ENCODE data around the gene EPS15. TPM values are rescaled to one million over a fixed set of nuclear protein-coding genes. Genes with fewer than 3 reads are reported as not detected.

Gene EPS15
- total RNA-seq, 4 donors from 2014 or later: 53.5 to 106 (median 74.2) TPM

GRCh38 chr1:51330331-51331201 lies 188.5 kb downstream of the EPS15 start, which contains the start of gene TTC39A:
Gene TTC39A, minus strand, starts transcription at chr1:51330562. Its CDS starts 85 bp downstream, at chr1:51330477.
- 27 to 40% methylated on average over 2 to 3 of the region's 87 CpGs for WGBS, 2 donors (ENCODE audit: low coverage in 1 of 2)
- Histone ChIP-seq H3K4me1 (peaks cover 0 to 19% (median 7%) of the 10 kb centered on the region in 3 donors), H3K27ac (no peak within 1 kb of the TSS), H3K9me3 (no peaks in the 10 kb centered on the region), H3K4me3 (peak within 1 kb of the TSS; percentile 21 to 52), H3K27me3 (peaks cover 29% of the 10 kb centered on the region), H3K36me3 (no peaks in the 10 kb centered on the region)
- TF ChIP-seq POLR2A (IDR thresholded peaks at IDR 0.05): no peak
- no peak for TF ChIP-seq EP300 (IDR thresholded peaks at IDR 0.05)
- TF ChIP-seq CTCF (IDR thresholded peaks at IDR 0.05): no peak
- TF ChIP-seq POLR2AphosphoS5 (IDR thresholded peaks at IDR 0.05): no peak
- no peak for ATAC-seq

DNA sequence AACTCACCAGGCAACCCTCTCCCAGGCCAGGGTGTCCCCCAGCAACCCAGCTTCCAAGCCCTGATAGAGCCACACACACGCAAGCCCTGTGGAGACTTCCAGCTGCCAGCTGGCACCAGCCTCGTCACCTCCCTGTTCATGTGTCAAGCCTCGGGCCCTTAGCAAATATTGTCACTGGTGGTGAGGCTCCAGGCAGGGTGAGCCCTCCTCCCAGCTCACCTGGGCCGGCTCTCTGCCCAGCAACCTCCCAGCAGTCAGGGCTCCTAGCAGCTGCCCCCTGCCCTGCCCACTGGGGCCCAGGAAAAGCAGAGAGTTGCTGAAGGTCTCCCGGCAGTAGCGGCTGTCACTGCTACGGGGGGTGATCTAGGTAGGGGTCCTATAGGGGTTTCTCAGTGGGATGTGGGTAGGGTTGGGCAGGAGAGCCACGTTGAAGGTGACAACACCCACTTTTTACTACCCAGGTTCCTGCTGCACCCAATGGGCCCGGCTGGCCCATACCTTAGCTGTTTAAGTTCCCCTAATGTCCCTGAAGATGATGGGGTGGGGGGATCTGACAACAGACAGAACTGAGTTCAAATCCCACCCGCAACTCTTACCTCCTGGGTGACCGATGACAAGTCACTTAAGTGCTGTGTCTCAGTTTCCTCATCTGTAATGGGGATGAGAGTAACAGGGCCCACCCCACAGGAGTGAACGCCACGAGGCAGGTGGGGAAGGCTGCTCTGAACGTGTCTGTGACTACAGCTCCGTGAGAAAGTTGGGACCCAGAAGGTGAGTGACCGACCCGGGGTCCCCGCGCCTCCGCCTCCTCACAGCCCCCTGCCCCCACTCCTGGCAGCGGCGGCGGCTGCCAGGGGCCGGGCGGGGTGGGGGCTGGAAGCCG lies 189.4 kb downstream of the EPS15 start:
- Histone ChIP-seq H3K4me1 (peaks cover 0 to 19% (median 7%) of the 10 kb centered on the region in 3 donors), H3K36me3 (no peaks in the 10 kb centered on the region), H3K4me3 (peak overlapping the region in 1 of 2 donors; percentile 52), H3K9me3 (no peaks in the 10 kb centered on the region), H3K27me3 (peaks cover 29% of the 10 kb centered on the region), H3K27ac (no peak overlapping the region)
- WGBS, 2 donors (ENCODE audit: low coverage in 1 of 2): no CpG with 5 or more reads among the region's 26 CpGs
- no peak for TF ChIP-seq POLR2A (IDR thresholded peaks at IDR 0.05)
- TF ChIP-seq CTCF (IDR thresholded peaks at IDR 0.05): no peak
- TF ChIP-seq EP300 (IDR thresholded peaks at IDR 0.05): no peak
- TF ChIP-seq POLR2AphosphoS5 (IDR thresholded peaks at IDR 0.05): no peak
- ATAC-seq: no peak

DNA sequence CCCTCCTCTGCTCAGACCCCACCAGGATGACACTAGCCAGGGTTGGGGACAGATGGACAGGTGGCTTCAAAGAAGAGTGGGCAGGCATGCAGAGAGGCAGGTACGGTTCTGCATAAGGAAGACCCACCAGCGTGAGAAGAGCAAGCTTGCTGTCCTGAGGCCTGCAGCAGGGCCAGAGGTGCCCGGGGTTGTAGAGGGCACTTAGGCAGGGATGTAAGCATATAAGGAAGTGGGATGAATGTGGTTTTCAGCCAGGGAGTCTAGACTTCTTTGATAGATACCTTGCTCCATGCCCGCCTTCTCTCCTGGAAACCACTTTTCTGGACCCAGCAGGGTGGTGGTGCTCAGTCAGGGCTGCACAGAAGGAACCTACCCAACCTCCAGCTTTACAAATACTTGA lies 190.1 kb downstream of the EPS15 start:
- no peak for ATAC-seq
- H3K4me1 ChIP-seq: peaks cover 0 to 19% (median 7%) of the 10 kb centered on the region in 3 donors
- H3K27ac ChIP-seq: no peak overlapping the region
- no peaks in the 10 kb centered on the region for H3K36me3 ChIP-seq
- H3K4me3 ChIP-seq: no peak overlapping the region
- WGBS, 2 donors (ENCODE audit: low coverage in 1 of 2): 85 to 94% methylated on average over 3 of the region's 4 CpGs
- TF ChIP-seq POLR2A (IDR thresholded peaks at IDR 0.05): no peak
- TF ChIP-seq CTCF (IDR thresholded peaks at IDR 0.05): no peak
- no peak for TF ChIP-seq EP300 (IDR thresholded peaks at IDR 0.05)
- TF ChIP-seq POLR2AphosphoS5 (IDR thresholded peaks at IDR 0.05): no peak
- H3K9me3 ChIP-seq: no peaks in the 10 kb centered on the region
- H3K27me3 ChIP-seq: peaks cover 29% of the 10 kb centered on the region

GRCh38 chr1:51328279-51328678 lies 190.8 kb downstream of the EPS15 start:
- H3K4me1 ChIP-seq: peaks cover 0 to 19% (median 7%) of the 10 kb centered on the region in 3 donors
- no peak for TF ChIP-seq EP300 (IDR thresholded peaks at IDR 0.05)
- no peak for TF ChIP-seq CTCF (IDR thresholded peaks at IDR 0.05)
- TF ChIP-seq POLR2AphosphoS5 (IDR thresholded peaks at IDR 0.05): no peak
- TF ChIP-seq POLR2A (IDR thresholded peaks at IDR 0.05): no peak
- no peaks in the 10 kb centered on the region for H3K9me3 ChIP-seq
- H3K27me3 ChIP-seq: peaks cover 29% of the 10 kb centered on the region
- H3K27ac ChIP-seq: no peak overlapping the region
- no peak overlapping the region for H3K4me3 ChIP-seq
- ATAC-seq: no peak
- WGBS, 2 donors (ENCODE audit: low coverage in 1 of 2): 82 to 92% methylated on average over 2 to 3 of the region's 3 CpGs
- no peaks in the 10 kb centered on the region for H3K36me3 ChIP-seq

All from gastroesophageal sphincter (tissue), 4 donors.